ENCODE measurements around the gene MKRN1. TPM values are rescaled to one million over a fixed set of nuclear protein-coding genes. Genes with fewer than 3 reads are reported as not detected.
"Not testable (repeated sequence)": the region's sequence is repeated elsewhere in the genome, so short reads cannot be mapped to it uniquely, and the experiment has no call there.

The MKRN1 gene
- total RNA-seq, 4 donors from 2014 or later, result 100 to 194 (median 105) TPM

DNA sequence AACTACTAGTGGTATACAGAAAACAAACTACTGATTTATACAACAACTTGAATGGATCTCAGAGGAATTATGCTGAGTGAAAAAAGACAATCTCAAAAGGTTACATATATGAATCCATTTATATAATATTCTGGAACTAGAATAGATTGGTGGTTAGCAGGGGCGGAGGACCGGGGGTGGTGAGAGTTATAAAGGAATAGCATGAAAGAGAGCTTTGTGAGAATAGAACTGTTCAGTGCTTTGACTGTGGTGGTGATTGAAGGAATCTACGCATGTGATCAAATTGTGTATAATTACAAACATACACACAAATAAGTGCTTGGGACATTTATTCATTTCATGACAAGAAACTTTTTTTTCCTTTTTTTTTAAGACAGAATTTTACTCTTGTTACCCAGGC, 55.8 kb downstream of the MKRN1 start:
- no peak for DNase-seq
- no peak for TF ChIP-seq POLR2A (IDR thresholded peaks at IDR 0.05)
- TF ChIP-seq, protein P1, sequence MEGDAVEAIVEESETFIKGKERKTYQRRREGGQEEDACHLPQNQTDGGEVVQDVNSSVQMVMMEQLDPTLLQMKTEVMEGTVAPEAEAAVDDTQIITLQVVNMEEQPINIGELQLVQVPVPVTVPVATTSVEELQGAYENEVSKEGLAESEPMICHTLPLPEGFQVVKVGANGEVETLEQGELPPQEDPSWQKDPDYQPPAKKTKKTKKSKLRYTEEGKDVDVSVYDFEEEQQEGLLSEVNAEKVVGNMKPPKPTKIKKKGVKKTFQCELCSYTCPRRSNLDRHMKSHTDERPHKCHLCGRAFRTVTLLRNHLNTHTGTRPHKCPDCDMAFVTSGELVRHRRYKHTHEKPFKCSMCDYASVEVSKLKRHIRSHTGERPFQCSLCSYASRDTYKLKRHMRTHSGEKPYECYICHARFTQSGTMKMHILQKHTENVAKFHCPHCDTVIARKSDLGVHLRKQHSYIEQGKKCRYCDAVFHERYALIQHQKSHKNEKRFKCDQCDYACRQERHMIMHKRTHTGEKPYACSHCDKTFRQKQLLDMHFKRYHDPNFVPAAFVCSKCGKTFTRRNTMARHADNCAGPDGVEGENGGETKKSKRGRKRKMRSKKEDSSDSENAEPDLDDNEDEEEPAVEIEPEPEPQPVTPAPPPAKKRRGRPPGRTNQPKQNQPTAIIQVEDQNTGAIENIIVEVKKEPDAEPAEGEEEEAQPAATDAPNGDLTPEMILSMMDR (IDR thresholded peaks at IDR 0.05), result no peak
- Histone ChIP-seq H3K27ac (no peak overlapping the region), H3K27me3 (no peaks in the 10 kb centered on the region), H3K9me3 (no peaks in the 10 kb centered on the region), H3K4me1 (no peaks in the 10 kb centered on the region), H3K36me3 (no peaks in the 10 kb centered on the region), H3K4me3 (no peak overlapping the region)

DNA sequence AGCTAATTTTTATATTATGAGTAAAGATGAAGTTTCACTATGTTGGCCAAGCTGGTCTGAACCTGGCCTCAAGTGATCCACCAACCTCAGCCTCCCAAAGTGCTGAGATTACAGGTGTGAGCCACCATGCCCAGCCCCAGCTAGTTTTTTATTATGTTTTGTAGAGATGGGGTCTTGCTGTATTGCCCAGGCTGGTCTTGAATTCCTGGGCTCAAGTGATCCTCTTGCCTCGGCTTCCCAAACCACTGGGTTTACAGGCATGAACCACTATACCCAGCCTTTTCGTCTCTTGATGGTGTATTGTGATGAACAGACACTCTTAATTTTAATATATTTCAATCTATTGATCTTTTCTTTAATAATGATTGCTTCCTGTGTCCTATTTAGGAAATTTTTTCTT, 57.8 kb downstream of the MKRN1 start:
- Histone ChIP-seq H3K27ac (no peak overlapping the region), H3K9me3 (no peaks in the 10 kb centered on the region), H3K27me3 (no peaks in the 10 kb centered on the region), H3K4me1 (no peaks in the 10 kb centered on the region), H3K4me3 (no peak overlapping the region), H3K36me3 (no peaks in the 10 kb centered on the region)
- no peak for DNase-seq
- TF ChIP-seq POLR2A (IDR thresholded peaks at IDR 0.05), result no peak
- TF ChIP-seq, protein P1 (IDR thresholded peaks at IDR 0.05), result no peak

DNA sequence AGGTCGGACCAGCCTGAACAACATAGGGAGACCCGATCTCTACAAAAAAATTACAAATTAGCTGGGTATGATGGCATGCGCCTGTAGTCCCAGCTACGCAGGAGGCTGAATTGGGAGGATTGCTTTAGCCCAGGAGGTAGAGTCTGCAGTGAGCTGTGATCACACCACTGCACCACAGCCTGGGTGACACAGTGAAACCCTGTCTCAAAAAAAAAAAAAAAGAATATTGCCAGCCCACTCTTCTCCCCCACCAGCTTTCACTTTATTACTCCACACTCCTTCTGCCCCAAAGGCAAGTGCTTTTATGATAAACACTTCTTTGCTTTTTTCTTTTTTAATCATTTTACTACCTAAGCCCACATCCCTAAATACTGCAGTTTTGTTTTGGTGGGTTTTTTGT, 60.7 kb downstream of the MKRN1 start:
- Histone ChIP-seq H3K4me1 (no peaks in the 10 kb centered on the region), H3K36me3 (no peaks in the 10 kb centered on the region), H3K9me3 (no peaks in the 10 kb centered on the region), H3K27me3 (no peaks in the 10 kb centered on the region), H3K27ac (no peak overlapping the region), H3K4me3 (no peak overlapping the region)
- TF ChIP-seq, protein P1 (IDR thresholded peaks at IDR 0.05), result no peak
- TF ChIP-seq POLR2A (IDR thresholded peaks at IDR 0.05), result no peak
- DNase-seq, result no peak

DNA sequence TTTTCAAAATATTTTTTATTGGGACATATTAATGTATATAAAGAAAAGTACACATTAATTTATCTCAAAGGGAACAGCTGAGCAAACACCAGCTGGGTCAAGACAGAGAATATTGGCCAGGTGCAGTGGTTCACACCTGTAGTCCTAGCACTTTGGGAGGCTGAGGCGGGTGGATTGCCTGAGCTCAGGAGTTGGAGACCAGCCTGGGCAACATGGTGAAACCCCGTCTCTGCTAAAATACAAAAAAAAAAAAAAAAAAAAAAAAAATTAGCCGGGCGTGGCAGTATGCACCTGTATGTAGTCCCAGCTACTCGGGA, 61.2 kb downstream of the MKRN1 start:
- H3K27me3 ChIP-seq, H3K4me1 ChIP-seq, H3K36me3 ChIP-seq, H3K4me3 ChIP-seq, H3K27ac ChIP-seq, DNase-seq, H3K9me3 ChIP-seq: not testable (repeated sequence)

DNA sequence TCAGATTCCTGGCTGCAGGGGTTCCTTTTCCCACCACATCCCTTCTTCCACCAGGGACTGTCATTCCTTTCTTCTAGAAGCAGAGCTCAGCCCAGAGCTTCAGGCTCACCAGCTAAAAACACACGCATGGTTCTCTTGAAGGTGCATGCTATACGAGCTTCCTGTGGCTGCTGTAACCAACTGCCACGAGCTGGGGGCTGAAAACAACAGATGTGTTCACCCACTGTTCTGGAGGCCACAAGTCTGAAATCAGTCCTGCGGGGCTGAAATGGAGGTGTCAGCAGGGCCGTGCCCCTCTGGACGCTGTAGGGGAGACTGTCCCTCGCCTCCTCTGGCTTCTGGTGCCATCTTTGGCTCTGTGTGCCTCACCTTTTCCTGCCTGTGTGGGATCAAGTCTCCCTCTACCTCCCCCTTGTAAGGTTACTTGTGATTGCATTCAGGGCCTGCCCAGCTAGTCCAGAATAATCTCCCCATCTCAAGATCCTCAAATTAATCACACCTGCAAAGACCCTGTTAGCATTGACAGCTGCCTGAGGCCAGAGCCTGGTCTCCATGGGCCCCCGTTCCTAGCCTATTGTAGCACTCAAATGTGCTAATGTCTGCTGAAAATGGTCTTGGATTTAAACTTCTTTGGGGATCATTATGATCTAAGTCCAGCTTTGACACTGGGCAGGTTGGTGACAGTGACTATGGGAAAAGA, 61.7 kb downstream of the MKRN1 start:
- Histone ChIP-seq H3K4me1 (no peaks in the 10 kb centered on the region), H3K4me3 (no peak overlapping the region), H3K27ac (no peak overlapping the region), H3K36me3 (peaks cover 0 to 4% (median 0%) of the 10 kb centered on the region in 3 donors), H3K9me3 (no peaks in the 10 kb centered on the region), H3K27me3 (no peaks in the 10 kb centered on the region)
- TF ChIP-seq, protein P1 (IDR thresholded peaks at IDR 0.05), result no peak
- no peak for TF ChIP-seq POLR2A (IDR thresholded peaks at IDR 0.05)
- no peak for DNase-seq

DNA sequence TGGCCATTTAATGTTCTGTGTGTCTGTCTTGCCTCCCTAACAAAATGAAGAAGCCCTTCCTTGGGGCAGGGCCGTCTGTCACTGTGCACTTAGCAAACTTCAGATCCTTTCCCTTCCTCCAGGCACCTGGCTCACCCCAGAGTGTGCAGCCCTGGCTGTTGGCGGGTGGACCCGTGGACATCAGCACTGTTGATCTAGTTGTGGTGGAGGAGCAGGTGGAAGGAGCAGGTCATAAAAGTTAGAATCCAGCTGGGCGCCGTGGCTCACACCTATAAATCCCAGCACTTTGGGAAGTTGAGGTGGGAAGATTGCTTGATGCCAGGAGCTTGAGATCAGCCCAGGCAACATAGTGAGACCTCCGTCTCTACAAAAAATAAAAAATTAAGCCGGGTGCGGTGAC, 62.7 kb downstream of the MKRN1 start:
- Histone ChIP-seq H3K27me3 (no peaks in the 10 kb centered on the region), H3K36me3 (peaks cover 0 to 4% (median 0%) of the 10 kb centered on the region in 3 donors), H3K4me1 (no peaks in the 10 kb centered on the region), H3K4me3 (no peak overlapping the region), H3K27ac (no peak overlapping the region), H3K9me3 (no peaks in the 10 kb centered on the region)
- TF ChIP-seq POLR2A (IDR thresholded peaks at IDR 0.05), result no peak
- TF ChIP-seq, protein P1 (IDR thresholded peaks at IDR 0.05), result no peak
- peak in 1 of 3 donors; percentile 55 for DNase-seq

DNA sequence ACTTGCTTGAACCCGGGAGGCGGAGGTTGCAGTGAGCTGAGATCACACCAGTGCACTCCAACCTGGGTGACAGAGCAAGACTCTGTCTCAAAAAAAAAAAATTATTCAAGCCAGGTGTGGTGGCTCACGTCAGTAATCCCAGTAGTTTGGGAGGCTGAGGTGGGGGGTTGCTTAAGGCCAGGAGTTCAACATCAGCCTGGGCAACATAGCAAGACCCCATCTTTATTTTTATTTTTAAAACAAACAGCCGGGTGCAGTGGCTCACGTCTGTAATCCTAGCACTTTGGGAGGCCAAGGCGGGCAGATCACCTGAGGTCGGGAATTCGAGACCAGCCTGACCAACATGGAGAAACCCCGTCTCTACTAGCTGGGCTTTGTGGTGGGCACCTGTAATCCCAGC, 63.5 kb downstream of the MKRN1 start:
- H3K27me3 ChIP-seq, H3K36me3 ChIP-seq, H3K9me3 ChIP-seq, DNase-seq, H3K4me1 ChIP-seq, H3K27ac ChIP-seq, H3K4me3 ChIP-seq: not testable (repeated sequence)

Measured in Peyer's patch (tissue), 4 donors.